ENCODE data around the gene MYLK4. TPM values are rescaled to one million over a fixed set of nuclear protein-coding genes. Genes with fewer than 3 reads are reported as not detected.

MYLK4 gene
- total and polyA plus RNA-seq, 2 of the 13 experiments (the other 11 are each of a cell fraction or from before 2014, with no cell fraction given): 0.26 to 0.29 TPM

DNA sequence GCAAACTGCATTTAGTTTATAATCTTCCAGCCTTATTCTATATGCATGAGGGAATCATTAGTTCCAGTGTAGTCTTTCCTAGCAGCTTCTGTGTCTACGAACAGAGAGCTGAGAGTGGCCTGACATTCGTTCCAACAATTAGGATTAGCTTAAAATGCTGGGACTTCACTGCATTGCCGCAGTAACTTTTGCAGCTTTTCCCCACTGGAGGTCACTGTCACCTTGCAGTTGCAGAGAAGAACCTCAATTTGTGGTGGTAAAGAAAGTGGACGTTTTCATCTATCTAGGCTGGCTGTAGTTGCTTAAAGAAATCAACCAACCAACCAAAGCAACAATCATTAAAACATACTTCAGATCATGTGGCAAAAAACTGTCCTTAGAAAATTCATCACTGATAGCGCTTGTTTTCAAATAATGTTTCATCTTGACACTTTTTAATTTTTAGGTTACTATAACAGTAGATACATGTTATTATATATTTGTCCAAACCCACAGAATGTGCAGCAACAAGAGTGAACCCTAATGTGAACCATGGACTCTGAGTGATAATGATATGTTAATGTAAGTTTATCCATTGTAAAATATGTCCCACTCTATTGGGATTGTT lies 12.2 kb downstream of the MYLK4 start:
- 21% methylated on average over 5 of the region's 5 CpGs for WGBS (ENCODE audit: low lambda C conversion rate)
- peaks cover 27% of the 10 kb centered on the region for H3K4me1 ChIP-seq (ENCODE audit: insufficient read depth, low read length)
- no peak overlapping the region for H3K4me3 ChIP-seq (replicated peaks in 1 of 3; ENCODE audit: insufficient read depth in 1 of 3, low read depth in 2 of 3, low read length in 3 of 3)
- no peaks in the 10 kb centered on the region for H3K9me3 ChIP-seq (ENCODE audit: low read length)
- no peak overlapping the region for H3K9ac ChIP-seq (ENCODE audit: insufficient read depth, low read depth, low read length)
- DNase-seq (ENCODE audit: low spot score): peak; percentile 47
- ATAC-seq: peak; percentile 81
- in situ Hi-C loops (cut with HindIII; ENCODE audit: extremely low pct_ligation_motif_present, low pct_unique_long_range_greater_than_20kb): no loop called here
- no peak overlapping the region for H3K27ac ChIP-seq (ENCODE audit: extremely low read length, insufficient read depth, low read length)
- H3K79me2 ChIP-seq (ENCODE audit: insufficient read depth, low read length): no peaks in the 10 kb centered on the region
- H4K20me1 ChIP-seq (ENCODE audit: insufficient read depth, low read length): no peaks in the 10 kb centered on the region
- intact Hi-C loops (cut with micrococcal nuclease; ENCODE audit: unreplicated experiment): loop anchor here (1.0 to 2.0 kb wide), 3 partner anchors 12 to 52 kb away; partner anchors contain the start of genes MYLK4 and WRNIP1
- no peaks in the 10 kb centered on the region for H3K36me3 ChIP-seq (replicated peaks in 1 of 2; ENCODE audit: control insufficient read depth in 1 of 2, insufficient read depth in 2 of 2, low read length in 2 of 2)
- ChIA-PET CTCF (ENCODE audit: low intra/inter-chr PET ratio, low total read pairs) (interaction anchor here (2.3 to 3.0 kb wide), 2 partner anchors 11 to 194 kb away, joined by 10 to 26 read pairs; partner anchors contain the start of gene MYLK4), POLR2A (interaction anchor here (0.6 kb wide), 1 partner anchor 27 kb away, joined by 3 read pairs; the partner anchor contains the start of gene WRNIP1)
- BruUV-seq (replicated peaks): no TSS peak
- H3K27me3 ChIP-seq (ENCODE audit: control insufficient read depth in 1 of 2, insufficient read depth in 2 of 2, low read length in 2 of 2): 0 out of 5 replicates have a peak, but pooled peaks cover 0 to 4% of the 10 kb centered on the region in 2 experiments
- no peak overlapping the region for H3K4me2 ChIP-seq (ENCODE audit: low read depth, low read length)
- H2AFZ ChIP-seq (ENCODE audit: low read length): no peak overlapping the region
- FAIRE-seq: peak; percentile 89
- 0 out of 2 replicates have a peak, but pooled peaks have one; percentile 23 for TF ChIP-seq MIER2 (CRISPR knock-in tag; IDR thresholded peaks at IDR 0.05)
- no peak for TF ChIP-seq ZNF430 (CRISPR knock-in tag; IDR thresholded peaks at IDR 0.05)
- TF ChIP-seq, protein P1, sequence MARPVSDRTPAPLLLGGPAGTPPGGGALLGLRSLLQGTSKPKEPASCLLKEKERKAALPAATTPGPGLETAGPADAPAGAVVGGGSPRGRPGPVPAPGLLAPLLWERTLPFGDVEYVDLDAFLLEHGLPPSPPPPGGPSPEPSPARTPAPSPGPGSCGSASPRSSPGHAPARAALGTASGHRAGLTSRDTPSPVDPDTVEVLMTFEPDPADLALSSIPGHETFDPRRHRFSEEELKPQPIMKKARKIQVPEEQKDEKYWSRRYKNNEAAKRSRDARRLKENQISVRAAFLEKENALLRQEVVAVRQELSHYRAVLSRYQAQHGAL (CRISPR knock-in tag; IDR thresholded peaks at IDR 0.05; ENCODE audit: not compliant biosample characterization): no peak
- no peak for TF ChIP-seq YEATS4 (CRISPR knock-in tag; IDR thresholded peaks at IDR 0.05; ENCODE audit: borderline replicate concordance)
- TF ChIP-seq ZNF317 (CRISPR knock-in tag; IDR thresholded peaks at IDR 0.05): no peak
- no peak for TF ChIP-seq ZNF180 (CRISPR knock-in tag; IDR thresholded peaks at IDR 0.05; ENCODE audit: borderline replicate concordance, low read depth)
- TF ChIP-seq RAD21 (CRISPR knock-in tag; IDR thresholded peaks at IDR 0.05): peak; percentile 86
- no peak for TF ChIP-seq PHF21A (CRISPR knock-in tag; IDR thresholded peaks at IDR 0.05)
- no peak for TF ChIP-seq NAIF1 (CRISPR knock-in tag; IDR thresholded peaks at IDR 0.05; ENCODE audit: borderline replicate concordance)
- TF ChIP-seq SOX6 (IDR thresholded peaks at IDR 0.05): no peak
- no peak for TF ChIP-seq SOX6 (CRISPR knock-in tag; IDR thresholded peaks at IDR 0.05)
- TF ChIP-seq YEATS2 (CRISPR knock-in tag; IDR thresholded peaks at IDR 0.05; ENCODE audit: borderline replicate concordance): no peak
- TF ChIP-seq, protein P2, sequence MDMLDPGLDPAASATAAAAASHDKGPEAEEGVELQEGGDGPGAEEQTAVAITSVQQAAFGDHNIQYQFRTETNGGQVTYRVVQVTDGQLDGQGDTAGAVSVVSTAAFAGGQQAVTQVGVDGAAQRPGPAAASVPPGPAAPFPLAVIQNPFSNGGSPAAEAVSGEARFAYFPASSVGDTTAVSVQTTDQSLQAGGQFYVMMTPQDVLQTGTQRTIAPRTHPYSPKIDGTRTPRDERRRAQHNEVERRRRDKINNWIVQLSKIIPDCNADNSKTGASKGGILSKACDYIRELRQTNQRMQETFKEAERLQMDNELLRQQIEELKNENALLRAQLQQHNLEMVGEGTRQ (IDR thresholded peaks at IDR 0.05; ENCODE audit: low read depth, low read length): no peak
- TF ChIP-seq, protein P2 (CRISPR knock-in tag; IDR thresholded peaks at IDR 0.05; ENCODE audit: borderline replicate concordance): no peak
- no peak for TF ChIP-seq REPIN1 (CRISPR knock-in tag; IDR thresholded peaks at IDR 0.05; ENCODE audit: borderline replicate concordance, low read depth)
- no peak for TF ChIP-seq ZNF550 (CRISPR knock-in tag; IDR thresholded peaks at IDR 0.05; ENCODE audit: borderline replicate concordance)
- TF ChIP-seq PLRG1 (conservative IDR thresholded peaks at IDR 0.05): no peak
- no peak for TF ChIP-seq ZNF766 (CRISPR knock-in tag; IDR thresholded peaks at IDR 0.05; ENCODE audit: borderline replicate concordance)
- no peak for TF ChIP-seq RBAK (CRISPR knock-in tag; IDR thresholded peaks at IDR 0.05)
- no peak for TF ChIP-seq ZNF350 (CRISPR knock-in tag; IDR thresholded peaks at IDR 0.05; ENCODE audit: borderline replicate concordance, low read depth)
- TF ChIP-seq STAG1 (CRISPR knock-in tag; IDR thresholded peaks at IDR 0.05): peak; percentile 95
- TF ChIP-seq ZNF660 (CRISPR knock-in tag; IDR thresholded peaks at IDR 0.05; ENCODE audit: borderline replicate concordance, low read depth): no peak
- TF ChIP-seq SOX5 (CRISPR knock-in tag; IDR thresholded peaks at IDR 0.05; ENCODE audit: borderline replicate concordance): no peak
- TF ChIP-seq SIX1 (CRISPR knock-in tag; IDR thresholded peaks at IDR 0.05; ENCODE audit: borderline replicate concordance): no peak

Data from HepG2 (cell line).